ENCODE measurements around the gene IFIT2. TPM values are rescaled to one million over a fixed set of nuclear protein-coding genes. Genes with fewer than 3 reads are reported as not detected.
A peak's percentile ranks its signal among the peaks of the same experiment; 100 is the strongest.
"Not testable (repeated sequence)": the region's sequence is repeated elsewhere in the genome, so short reads cannot be mapped to it uniquely, and the experiment has no call there.

Gene IFIT2, protein sequence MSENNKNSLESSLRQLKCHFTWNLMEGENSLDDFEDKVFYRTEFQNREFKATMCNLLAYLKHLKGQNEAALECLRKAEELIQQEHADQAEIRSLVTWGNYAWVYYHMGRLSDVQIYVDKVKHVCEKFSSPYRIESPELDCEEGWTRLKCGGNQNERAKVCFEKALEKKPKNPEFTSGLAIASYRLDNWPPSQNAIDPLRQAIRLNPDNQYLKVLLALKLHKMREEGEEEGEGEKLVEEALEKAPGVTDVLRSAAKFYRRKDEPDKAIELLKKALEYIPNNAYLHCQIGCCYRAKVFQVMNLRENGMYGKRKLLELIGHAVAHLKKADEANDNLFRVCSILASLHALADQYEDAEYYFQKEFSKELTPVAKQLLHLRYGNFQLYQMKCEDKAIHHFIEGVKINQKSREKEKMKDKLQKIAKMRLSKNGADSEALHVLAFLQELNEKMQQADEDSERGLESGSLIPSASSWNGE
- 9.6 and 23.7 TPM in 2 replicates for total RNA-seq

DNA sequence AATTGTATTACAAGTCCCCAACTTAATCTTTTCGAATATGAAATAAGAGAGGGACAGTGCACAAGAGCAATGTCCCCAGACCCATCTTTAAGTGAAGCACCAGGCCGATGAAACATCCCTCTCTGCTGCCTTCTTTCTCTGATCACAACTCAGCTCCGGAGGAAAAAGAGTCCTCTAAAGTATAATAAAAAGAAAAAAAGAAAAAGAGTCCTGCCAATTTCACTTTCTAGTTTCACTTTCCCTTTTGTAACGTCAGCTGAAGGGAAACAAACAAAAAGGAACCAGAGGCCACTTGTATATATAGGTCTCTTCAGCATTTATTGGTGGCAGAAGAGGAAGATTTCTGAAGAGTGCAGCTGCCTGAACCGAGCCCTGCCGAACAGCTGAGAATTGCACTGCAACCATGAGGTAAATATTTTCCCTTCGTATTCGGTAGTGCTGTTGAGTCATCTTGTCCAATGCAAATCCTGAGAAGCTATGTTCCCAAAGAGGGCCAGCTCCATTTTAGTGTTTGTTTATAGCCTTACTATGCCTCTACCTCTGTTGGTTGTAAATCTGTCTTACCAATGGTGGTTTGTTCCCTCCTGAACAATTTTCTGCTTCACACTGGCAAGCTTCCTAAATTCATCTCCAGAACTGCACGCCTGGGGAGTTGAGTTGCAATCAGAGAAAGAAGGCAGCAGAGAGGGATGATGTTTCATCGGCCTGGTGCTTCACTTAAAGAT, at the start of gene IFIT2:
Gene IFIT2 (plus strand): TSS at position 326 of the 725 bp plus-strand sequence. CDS start 78 bp downstream, at position 404.
- DNase-seq: peak; percentile 69

- no peak for DNase-seq
Measured at GRCh38 chr10:89252225-89252585, 49.6 kb upstream of the IFIT2 start.

GRCh38 chr10:89255091-89255579, 46.7 kb upstream of the IFIT2 start:
- not testable (repeated sequence) for DNase-seq

DNA sequence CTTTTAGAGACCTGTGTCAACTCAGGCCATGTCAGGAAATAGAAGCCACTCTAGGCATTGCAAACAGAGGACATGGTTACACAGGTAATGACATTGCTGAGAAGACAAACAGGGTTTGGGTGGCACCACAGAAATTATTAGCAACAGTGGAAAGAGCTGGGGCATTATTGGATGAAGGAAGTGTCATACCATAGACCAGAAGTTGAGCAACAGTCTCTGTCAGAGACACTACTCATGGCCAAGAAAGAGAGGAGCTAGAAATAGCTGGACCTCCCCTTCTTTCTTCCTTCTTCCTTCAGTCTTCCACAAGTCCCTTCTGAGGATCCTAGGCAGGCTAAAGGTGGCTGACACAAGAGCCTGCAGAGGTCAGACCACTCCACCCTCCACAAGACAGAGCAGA, 46.1 kb upstream of the IFIT2 start:
- DNase-seq: no peak

GRCh38 chr10:89256340-89256739, 45.5 kb upstream of the IFIT2 start:
- DNase-seq: no peak

DNA sequence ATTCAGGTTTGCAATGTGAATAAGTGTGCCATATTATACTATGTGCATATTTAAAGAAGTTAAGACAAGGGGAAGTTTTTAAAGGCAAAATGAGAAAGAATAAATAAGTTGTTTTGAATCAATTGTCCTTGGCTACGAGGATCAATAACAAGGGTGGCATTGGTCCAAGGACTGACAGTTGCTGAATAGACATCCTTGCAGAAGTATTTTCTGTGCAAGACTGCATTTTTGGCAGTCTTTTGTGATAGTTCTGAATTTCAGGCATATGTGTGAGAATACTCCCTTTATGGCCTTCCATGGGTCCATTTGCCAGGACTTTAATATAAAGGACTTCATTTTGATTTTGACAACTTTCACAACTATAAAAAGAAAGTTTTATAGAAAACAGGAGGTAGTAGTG, 44.9 kb upstream of the IFIT2 start:
- DNase-seq: no peak

- no peak for DNase-seq
Measured at GRCh38 chr10:89257581-89257980, 44.3 kb upstream of the IFIT2 start.

DNA sequence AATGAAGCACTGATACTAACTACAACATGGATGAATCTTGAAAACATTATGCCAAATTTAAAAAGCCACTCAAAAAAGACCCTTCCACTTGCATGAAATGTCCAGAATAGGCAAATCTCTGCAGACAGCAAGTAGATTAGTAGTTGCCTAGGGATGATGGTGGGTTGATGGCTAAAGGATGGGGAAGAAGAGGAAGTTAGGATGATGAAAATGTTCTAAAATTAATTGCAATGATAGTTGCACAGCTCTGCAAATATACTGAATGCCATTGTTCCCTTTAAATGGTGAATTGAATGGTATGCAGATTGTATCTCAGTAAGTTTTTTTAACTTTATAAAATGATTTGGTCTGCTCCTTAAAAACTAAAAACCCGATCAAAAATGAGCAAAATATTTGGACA, 43.0 kb upstream of the IFIT2 start:
- DNase-seq: no peak

DNA sequence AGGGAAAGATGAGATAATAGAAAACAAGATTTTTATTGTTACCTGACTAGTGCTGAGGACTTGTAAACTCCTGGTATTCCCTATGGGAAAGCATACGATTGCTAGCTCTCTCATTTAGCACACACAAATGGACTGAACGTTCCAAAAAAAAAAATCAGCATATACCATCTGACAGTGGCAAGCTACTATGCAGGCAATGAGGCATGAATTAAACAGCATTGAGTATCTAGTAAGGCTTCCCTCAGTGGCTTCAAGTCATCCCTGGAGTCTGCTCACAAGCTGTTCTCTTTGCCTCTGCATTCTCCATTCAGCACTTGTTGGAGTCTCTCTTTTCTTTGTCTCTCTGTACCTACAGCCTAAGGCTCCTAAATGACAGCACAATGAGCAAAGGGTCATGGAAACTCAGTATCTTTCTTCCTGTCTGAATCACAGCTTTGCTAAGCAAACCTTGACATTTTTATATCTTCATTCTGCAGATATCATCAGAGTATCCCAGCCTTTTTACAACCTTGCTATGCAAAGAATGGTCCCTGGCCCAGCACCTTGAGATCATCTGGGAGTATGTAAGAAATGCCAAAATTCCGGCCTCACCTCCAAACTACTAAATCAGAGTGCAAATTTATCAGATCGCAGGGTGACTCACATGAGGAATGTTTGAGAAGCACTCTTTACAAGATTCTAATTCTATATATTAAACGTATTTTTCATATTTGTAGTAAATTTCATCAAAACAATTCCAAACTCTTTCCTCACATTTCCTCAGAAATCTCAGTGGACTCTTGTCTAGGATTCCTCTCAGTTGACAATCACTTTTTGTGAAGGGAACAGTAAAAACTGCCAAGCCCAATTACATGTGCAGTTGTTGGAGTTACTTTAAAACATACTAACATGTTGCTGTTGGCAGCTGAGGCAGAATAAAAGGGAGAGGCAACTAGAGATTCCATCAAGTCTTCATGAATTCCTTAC, 39.5 kb upstream of the IFIT2 start:
- DNase-seq: no peak

GRCh38 chr10:89263091-89263490, 38.8 kb upstream of the IFIT2 start:
- no peak for DNase-seq

GRCh38 chr10:89263531-89263930, 38.3 kb upstream of the IFIT2 start:
- no peak for DNase-seq

GRCh38 chr10:89266721-89267453, 35.0 kb upstream of the IFIT2 start:
- no peak for DNase-seq

- no peak for DNase-seq
Measured at GRCh38 chr10:89269433-89270152, 32.3 kb upstream of the IFIT2 start.

DNA sequence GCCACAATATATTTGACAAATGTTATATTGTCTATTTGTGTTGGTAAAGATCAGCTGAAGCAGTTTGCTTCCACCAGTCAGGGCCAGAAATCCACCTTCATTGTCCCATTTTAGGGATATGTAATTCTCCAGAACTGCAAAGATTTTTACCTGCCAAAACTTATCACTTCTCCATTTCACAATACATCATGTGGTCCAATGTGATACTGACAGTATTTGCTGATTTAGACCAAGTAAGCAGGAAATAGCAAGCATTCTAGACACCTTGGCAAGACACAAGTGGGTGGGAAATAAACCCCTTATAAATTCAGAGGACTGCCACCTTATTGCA, 31.7 kb upstream of the IFIT2 start:
- no peak for DNase-seq

DNA sequence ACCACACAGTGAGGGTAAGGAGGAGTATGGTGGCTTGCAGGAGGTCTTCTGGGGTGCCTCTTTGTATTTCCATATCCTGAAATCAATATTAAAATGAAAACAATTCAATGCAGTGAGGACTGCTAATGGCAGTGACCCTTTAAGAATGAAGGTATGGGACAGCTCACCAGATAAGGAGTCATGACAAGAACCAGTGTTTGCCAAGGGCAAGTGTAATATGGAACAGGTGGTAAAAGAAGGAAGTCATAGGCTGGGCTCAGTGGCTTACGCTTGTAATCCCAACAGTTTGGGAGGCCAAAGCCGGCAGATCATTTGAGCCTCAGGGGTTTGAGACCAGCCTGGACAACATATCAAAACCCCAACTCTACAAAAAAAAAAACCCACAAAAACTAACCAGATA, 30.3 kb upstream of the IFIT2 start:
- DNase-seq: no peak

DNA sequence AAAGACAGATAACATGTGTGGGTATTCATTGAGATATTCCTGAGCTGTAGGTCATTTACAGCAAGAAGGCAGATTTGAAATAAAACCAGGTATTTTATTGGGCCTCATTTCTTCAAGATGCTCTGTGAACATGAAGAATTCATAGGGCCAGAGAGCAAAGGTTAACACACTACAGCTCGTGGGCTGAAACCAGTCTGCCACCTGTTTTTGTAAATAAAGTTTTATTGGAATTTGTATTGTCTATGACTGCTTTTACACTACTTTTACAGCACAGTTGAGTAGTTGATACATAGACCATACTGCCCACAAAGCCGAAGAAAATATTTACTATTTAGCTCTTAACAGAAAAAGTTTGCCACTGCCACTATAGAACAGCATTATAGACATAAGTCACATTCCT, 28.2 kb upstream of the IFIT2 start:
- DNase-seq: no peak

GRCh38 chr10:89274928-89275327, 26.9 kb upstream of the IFIT2 start:
- no peak for DNase-seq

DNA sequence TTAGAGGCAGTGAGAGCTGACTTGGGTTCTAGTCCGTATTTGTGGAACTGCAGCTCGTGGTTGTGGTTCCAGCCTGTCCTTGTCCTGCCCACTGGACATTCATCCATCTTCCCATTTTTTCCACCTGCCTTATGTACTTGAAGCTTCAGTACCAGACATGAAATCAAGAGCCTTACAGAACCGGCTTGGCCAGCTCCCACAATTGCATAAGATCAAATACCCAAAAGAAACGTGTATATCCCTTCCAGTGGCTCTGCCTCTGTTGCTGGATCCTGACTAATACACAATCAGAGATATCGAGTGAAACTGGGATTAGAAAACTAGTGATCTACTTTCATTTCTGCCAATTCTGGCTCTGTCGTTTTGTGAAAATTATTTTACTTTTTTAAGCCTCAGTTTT, 26.5 kb upstream of the IFIT2 start:
- DNase-seq: no peak

GRCh38 chr10:89278034-89278535, 23.8 kb upstream of the IFIT2 start:
- DNase-seq: peak; percentile 96

- no peak for DNase-seq
Measured at GRCh38 chr10:89278900-89279392, 22.9 kb upstream of the IFIT2 start.

DNA sequence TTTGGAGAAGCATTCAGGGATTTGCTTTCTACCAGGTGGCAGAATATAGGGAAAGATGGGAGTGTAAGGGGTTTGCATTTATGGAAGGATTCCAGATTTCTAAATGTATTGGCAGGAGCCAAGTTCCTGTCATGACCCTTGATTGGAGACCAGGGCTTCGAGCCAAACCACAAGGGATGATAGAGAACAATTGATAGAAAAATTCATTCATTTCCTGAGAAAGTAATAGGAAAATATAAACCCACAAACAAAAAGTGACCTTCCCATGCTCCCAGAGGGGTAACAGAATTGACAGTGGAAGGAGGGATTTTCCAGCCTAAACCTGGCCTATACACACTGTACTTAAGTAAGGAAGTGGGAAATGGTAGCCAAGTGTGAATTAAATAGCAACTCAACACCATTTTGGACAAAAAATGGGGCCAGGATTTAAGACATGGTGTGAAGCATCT, 22.4 kb upstream of the IFIT2 start:
- peak; percentile 82 for DNase-seq
